Activated effector memory CD4-positive, alpha-beta T cell treated with anti-CD3 and anti-CD28 coated beads, Interleukin-2, amount 50 U/mL, for 16 hours (primary cell): Measurements from ENCODE around the gene FGGY.
"Not testable (repeated sequence)": the region's sequence is repeated elsewhere in the genome, so short reads cannot be mapped to it uniquely, and the experiment has no call there.

Experiments used
- DNase-seq: peaks from one replicate; pipeline ENCODE4 v3.0.0-alpha.2; 2020

The FGGY gene

DNA sequence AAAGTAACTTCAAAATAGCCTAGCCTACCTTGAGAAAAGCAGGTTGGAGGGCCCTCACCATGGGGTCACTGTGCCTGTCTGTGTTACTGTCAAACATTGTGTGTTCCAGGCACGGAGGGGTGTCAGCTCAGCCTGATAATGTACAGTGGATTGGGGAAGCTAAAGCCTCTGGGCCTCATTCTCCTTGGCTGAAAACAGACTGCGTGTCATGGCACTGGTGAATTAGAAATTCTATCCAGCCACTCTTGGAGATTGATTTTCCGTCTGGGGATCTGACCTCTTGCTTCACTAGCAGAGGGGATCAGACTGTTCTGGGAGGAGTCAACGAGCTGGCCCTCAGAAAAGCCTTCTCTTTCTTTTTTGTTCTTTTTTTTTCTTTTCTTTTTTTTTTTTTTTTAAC lies 394.4 kb downstream of the FGGY start:
- DNase-seq = no peak

DNA sequence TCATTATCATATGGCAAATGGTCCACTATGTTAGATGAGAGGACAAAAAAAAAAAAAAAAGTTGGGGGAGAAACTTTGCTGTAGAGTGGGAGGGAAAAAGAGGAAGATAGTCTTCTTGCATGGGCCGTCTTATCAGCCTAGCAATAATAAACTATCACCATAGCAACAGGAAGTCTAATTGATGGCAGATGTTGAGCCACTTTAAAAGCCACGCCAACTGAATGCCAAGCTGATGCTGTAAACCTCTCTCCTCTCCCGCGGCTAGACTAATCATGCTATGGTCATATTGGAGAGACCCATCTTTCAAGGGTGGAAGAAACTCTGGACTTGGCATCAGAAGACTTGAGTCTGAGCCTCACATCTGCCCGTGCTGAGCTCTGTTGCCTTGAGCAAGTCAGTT lies 395.7 kb downstream of the FGGY start:
- no peak for DNase-seq

DNA sequence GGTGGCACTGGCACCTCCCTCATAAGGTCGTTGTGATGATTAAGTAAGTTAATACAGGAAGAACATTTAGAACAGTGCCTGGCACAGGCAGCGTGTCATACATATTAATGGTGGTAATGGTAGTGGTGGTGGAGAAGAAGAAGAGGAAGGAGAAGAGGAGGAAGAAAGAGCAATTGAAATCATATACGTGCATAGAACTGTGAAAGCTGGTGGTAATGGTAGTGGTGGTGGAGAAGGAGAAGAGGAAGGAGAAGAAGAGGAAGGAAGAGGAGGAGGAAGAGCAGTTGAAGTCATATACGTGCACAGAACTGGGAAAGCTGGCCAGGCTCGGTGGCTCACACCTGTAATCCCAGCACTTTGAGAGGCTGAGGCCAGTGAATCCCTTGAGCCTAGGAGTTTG lies 396.5 kb downstream of the FGGY start:
- no peak for DNase-seq

DNA sequence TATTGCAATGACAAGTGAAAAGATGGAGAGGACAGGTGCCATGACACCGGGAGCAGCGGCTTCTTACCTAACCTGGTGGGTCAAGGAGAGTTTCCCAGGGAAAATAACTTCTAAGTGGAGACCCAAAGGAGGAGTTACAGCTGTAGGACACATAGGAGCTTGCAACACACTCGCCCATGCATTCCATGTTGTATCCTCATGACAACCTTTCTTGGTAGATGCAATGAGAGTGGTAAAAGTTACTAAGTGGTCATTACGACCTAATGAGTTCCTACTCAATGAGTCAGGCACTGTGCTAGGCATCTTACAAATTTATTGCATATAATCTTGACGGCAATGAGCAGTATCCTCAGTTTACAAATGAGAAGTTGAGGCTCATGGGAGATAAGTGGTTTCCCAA lies 398.4 kb downstream of the FGGY start:
- DNase-seq = no peak

DNA sequence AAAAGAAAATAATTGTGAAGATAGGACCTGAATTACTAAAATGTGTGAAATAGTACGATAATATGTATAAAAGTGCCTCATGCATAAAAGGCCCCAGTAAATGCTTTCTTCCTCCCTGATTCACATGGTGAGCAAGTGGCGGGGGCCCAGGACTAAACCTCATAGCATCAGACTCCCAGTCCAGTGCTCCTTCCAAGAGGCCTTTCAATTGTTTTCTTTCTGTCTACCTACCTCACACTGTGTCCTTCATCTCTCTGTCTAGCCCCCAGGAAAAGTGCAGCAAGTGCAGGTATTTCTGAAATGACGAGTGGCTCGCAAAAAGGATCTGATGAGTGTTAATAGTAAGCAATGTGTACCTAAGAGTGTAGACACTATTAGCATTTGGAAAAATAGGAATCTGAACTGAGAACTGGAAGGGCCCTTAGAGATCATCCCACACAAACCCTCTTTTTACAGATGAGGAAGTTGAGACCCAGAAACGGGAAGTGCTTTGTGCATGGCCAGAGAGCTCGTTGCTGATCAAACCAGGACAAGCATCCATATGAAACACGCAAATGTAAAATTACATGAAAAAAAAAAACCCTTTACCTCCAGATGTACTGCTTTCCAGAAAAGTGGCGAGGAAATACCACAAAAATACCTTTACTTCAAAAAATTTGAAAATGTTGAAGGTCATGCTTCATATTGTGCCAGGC lies 399.7 kb downstream of the FGGY start:
- no peak for DNase-seq

DNA sequence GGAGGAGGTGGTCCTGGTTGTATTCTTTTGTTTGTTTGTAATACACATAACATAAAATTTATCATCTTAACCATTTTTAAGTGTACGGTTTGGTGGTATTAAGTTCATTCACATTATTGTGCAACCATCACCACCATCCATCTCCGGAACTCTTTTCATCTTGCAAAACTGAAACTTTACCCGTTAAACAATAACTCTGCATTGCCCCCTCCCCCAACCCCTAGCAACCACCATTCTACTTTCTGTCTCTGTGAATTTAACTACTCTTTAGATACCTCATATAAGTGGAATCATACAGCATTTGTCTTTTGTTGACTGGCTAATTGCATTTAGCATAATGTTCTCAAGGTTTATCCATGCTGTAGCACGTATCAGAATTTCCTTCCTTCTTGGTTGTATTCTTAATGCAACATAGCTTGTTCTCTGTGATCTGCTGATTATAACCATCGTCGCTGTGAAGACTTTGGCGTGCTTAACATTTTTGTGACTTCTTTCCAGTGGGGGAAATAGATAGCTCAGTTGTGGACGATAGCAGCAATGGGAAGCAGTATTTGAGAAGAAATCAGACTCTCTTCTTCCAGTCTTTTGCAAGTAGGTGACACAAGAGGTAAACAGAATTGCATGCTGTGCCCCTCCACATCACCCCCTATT lies 400.4 kb downstream of the FGGY start:
- DNase-seq = no peak

DNA sequence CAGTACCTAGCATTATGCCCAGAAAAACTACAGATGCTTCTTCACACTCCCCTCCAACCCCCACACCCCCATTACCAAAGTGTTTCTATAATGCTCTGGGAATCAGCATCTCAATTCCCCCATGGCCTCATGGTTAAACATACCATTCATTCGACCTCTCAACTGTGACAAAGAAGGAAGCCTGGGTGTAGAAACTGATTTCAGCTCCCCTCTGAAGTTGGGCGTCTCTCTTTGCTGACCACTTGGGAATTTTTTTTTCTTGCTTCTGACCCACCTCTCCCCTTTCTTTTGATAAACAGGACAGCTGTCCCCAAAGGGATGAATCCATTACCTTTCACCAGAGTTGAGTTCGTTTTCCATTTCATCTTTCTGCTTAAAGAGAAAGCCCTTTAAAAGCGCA lies 401.5 kb downstream of the FGGY start:
- DNase-seq = no peak

DNA sequence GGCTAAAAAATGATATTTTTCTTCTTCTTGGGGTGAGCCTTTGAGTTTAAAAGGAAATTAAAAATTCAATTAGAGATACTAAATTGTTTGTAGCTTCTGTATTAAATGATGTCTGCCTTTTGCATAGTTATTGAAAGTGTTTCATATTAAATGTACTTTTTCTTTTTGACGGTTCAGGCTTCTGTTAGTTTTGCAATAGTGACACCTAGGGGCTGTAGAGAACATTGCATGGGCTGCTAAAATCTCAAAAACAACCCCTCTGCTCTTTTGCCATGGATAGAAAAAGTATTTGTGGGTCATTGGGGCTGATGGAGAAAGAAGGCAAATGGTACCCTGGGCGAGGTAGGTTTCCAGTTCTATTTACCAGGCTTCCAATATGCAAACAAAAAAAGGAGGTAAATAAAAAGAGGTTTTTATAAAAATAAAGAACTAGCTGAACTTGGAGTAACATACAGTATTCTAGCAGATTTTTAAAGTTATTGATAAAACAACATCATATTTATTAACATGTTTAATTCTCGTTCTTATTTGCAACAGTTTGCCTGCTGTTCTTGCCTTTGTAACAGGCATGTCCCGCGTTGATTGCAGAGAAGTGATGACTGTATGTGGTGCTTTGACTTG lies 402.4 kb downstream of the FGGY start:
- no peak for DNase-seq

DNA sequence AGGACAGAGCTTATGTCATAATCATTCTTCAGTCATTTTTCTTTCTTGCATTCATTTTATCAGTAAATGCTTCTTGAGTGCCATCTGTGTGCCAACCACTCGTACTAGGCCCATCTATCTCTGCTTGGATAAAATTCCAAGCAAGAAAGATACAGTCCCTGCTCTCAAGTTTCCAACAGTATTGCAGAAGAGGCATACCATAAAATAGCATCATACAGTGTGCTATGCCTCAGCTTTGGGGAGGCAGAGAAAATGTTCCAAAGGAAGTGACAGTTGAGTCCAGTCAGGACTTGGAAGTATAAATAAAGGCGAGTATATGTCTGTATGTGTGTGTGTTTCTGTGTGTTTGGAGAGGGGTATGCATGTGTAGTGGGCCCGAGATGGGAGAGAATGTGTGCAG lies 404.5 kb downstream of the FGGY start:
- DNase-seq = no peak

DNA sequence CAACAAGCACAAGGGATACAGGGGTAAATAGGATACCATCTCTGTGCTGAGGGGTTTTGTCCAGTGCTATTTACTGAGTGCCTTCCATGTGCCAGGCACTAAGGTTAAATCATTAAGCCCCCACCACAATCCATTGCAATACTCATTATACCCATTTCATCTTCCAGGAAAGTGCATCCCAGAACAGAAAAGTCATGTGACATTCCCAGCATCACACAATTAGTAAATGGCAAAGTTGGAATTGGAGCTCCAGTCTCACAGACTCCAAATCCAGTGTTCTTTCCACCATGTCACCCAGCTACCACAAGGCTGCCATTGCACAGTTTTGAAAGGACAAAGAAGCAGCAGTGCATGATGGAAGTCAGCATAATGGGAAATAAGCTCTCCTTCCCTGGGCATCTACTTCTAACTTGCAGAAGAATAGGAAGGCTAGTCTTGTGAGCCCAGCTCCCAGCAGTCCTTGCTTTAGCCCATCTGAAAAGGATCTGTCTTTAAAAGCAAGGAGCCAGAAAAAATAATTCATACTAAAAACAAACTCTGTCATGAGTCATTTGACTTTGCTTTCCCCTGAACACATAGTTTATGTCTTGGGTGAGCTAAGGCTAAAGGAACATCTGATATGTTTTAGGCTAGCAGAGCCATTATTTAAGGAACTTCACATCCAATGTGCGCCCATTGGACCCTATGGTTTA lies 406.5 kb downstream of the FGGY start:
- no peak for DNase-seq

DNA sequence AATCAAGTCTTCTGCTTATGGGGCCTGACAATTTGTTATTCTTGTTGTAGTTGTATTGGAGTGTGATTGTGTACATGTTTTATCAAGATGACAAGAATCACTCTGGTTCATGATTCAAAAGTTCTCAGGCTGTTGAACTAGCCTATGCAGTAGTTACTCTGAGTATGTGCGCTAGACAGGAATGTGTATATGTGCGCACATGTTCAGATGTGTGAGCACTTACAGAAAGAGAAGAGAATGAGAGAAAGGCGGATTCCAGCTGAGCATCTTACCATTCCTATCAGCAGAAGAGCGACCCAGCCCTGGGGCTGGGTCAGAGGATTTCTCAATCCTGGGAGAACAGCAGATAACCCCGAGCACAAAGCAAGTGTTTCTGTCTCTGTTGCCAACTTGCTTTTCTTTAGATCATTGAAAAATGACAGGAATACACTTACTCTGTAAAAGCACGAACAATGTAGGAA lies 407.1 kb downstream of the FGGY start:
- DNase-seq = no peak

DNA sequence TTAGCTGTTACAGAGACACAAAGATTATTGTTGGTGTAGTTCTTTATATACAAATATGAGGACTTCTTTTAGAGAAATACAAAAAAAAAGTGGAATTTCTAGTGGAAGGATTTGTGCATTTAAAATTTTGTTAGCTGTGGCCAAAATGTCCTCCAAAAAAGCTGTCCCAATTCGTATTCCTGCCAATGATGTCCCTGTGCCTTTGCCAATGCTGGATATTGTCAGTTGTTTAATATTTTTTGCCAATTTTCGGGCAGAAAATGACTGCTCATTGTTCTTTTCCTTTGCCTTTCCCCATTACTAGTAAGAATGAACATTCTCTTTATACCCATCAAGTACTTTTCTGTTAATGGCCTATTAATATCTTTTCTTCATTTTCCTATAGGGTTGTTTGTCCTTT lies 407.8 kb downstream of the FGGY start:
- DNase-seq = no peak

DNA sequence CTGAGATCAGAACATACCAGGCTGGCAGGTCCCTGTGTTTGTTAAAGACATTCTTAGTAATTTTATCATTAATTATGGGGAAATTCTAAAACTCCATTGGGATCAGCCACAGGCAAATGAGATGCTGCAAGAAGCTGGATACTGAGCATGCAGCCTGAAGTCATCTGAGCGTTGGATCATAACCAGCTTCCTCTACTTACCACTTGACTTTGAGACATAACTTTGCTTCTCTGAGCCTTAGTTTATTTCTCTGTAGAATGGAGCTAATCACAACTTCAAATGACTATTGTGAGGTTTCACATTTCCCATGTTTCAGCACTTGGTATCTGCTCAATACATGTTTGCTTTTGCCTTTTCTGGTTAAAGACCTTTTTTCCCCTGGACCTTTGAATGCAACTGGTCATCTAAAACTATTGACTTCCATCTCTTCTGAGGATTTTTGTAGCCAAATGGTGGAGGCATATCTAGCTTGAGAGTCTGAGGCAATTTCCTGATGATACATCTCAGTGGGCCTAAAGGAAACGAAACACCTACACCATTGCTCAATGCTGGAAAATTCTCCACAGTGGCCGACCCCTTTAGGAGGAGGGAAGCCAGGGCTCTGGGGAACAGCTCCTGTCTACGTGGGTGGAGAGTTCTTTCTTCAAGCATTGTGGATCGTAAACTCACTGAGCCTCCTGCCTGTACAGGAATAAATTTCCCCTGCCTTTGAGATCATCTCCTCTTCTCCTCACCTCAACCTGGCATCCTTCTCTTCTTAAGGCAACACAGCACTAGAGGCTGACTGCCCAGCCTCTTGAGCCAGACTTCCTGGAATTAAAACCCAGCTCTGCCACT lies 408.8 kb downstream of the FGGY start:
- no peak for DNase-seq

DNA sequence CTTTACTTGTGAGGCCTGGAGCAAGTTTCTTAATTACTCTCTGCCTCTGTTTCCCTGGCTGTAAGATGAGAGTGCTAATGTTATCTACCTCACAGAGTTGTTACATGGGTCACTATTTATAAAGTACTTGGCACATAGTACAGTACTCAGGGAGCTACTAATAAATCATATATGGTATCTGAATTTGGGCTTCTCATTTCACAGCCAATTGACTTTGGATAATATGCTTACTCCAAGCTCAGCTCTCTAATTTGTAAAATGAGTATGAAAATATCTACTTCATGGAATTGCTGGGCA lies 409.4 kb downstream of the FGGY start:
- no peak for DNase-seq

DNA sequence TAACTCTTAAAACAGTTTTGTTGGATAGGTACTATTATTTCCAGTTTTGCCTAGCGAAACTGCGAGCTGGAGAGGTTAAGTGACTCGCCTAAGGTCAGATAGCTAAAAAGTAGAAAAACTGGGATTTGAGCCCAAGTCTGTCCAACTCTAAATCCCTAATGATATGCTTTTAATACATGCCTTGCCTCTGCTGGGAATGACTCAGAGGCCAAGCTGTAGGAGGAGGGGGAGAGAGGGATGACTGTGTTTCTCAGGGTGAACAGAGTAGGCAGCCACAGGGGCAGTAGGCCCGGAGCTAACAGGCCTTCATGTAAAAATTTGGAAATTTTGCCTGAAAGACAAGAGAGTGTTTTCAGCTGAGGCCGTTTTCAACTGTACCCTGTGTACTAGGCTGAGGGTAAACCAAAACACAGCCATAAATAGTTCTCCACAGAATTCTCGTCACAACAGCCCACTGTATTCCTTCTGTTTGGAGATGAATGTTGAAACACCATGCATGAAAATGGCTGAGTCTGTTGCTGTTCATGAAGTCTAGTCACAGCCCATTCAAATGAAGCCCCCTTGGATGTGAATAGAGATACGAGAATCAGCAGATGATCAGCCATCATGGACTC lies 410.4 kb downstream of the FGGY start:
- DNase-seq = no peak

DNA sequence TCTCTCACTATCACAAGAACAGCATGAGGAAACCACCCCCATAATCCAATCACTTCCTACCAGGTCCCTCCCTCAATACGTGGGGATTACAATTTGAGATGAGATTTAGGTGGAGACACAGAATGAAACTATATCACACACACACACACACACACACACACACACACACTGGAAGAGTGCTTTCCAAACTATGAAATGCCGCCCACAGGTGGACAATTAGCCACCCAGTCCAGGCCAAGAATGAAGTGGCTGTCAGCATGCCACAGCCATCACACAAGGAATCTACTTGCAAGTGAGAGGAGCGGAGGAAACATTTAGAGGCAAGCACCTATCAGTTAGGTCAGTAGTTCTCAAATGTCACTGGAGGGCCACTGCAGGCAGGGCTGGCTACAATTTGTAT lies 412.4 kb downstream of the FGGY start:
- no peak for DNase-seq

DNA sequence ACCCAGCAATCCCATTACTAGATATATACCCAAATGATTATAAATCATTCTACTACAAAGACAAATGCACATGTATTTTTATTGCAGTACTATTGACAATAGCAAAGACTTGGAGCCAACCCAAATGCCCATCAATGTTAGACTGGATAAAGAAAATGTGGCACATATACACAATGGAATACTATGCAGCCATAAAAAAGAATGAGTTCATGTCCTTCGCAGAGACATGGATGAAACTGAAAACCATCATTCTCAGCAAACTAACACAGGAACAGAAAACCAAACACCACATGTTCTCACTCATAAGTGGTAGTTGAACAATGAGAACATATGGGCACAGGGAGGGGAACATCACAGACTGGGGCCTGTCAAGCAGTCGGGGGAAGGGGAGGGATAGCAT lies 414.0 kb downstream of the FGGY start:
- not testable (repeated sequence) for DNase-seq

DNA sequence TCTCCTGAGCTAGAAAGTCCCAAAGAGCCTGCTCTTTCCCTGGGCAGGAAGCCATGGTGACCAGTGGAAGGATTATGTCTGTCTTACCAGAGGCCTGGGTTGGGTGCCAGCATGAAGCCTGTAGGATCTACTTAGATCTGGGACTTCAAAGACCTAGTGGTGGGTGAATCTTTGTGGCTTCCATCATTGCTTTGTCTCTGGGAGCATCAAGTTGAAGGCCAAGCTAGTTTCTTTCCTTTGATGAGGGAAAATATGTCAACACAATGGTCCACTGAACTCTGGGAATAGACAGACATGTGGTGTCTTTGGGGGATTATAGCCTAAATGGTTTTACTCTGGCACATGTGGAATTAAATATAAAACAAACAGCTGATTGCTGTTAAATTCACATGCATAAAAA lies 417.3 kb downstream of the FGGY start:
- DNase-seq = no peak

DNA sequence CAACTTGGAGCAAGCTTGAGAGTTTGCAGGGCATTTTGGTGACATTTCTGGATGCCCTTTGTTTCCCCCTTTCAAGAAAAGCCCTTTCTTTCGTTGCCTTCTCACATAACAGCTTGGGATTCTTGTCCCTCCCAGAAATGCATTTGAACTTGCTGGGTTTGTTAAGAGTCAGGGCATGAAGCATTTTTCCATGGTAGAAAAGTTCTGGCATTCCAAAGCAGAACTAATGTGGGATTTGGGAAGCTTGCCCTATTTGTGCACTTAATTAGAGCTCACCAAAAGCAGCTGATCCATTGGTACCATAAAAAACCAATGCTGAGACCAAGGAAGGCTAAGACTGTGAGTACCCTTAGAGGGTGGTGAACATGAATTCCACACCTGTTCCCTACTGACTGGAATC lies 418.1 kb downstream of the FGGY start:
- DNase-seq = no peak

DNA sequence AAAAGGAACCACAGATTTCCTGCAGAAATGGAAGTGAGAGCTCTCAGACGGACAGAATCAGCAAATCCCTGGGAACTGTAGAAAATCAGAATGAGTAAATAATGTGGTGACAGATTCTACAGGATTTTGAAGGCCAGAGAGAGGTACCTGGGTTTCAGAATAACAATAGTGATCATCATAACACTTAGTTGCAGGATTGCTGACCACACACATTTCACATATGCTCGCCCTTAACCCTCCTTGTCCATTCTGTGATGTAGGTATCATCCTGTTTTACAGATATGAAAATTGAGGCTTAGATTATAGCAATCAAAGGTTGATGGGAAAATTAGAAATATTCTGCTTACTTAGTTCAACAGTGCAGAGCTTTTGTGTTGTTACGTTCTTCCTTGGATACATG lies 419.9 kb downstream of the FGGY start:
- DNase-seq = no peak

DNA sequence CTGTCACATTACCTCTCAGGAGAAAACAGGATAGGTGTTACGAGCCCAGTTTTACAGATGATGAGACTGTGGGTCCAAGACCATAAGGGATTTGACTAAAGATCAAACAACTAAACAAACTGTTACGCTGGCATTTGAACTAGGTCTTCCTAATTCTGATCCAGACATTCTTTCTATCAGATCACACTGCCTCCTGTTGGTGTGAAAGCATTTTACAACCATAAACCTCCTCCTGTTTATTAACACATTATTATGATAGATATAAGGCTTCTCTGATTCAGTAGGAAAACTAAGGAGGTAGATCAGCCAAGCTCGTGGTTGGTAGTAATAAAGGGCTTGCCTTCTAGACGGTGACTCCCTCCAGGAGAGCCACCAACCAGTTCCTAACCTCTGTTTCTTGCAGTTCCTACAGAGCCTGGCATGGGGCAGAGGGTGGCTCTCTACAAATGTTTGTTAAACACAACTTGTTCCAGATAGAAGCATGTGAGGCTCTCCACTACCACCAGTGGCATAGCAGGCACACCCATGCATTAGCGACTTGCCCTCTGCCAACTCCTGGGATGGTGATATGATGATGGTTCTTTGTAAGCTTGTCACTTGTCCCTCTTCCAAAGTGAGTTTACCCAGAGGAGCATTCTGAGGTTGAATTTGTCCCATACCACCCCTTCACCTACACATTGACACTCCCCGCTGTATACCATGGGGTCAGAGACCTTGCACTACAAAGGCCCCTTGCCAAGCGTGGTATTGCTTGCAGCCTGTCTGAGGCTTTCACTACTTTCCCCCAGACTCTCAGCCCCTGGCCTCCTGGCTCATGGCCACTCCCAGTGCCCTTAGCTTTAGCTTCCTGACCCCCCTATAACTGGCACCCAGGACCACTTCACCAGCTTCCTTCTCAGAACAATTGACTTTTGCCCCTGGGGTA lies 421.4 kb downstream of the FGGY start:
- no peak for DNase-seq

DNA sequence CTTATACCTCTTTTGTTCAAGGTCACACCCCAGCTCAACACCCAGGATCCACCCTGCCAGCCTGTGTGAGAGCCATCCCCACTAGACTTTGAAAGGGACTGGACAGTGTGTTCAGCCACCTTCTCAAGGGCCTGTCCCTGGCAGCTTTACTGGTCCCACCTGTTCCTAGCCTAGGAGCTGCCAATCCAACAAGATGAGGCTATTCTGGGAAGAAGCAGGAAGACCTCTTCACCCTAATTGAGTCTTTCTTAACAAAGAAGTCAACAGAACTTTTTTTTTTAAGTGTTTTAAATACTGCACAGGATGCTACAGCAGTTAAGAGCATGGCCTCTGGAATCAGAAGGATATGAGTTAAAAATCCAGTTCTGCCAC lies 422.1 kb downstream of the FGGY start:
- no peak for DNase-seq
